ENCODE results near the gene PHKB.

Gene PHKB

DNA sequence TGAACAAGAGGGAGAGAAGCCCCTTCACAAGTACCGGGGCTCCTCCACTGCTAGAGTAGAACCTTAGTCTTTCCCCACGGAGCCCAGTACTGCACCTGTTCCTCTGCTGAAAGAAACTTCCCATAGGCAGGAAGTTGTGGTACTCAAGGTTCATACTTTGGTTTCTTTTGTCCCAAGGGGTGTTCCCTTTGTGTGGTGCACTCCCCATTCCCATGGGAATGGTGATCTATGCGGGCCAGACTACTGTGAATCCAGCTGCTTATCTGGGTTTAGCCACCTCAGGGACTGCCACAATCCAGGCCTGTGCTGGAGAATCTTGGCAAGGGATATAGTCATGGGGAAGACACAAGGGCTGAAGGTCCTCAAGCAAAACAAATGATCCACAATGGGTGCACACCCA, 110.6 kb downstream of the PHKB start:
- TF ChIP-seq, protein P1, sequence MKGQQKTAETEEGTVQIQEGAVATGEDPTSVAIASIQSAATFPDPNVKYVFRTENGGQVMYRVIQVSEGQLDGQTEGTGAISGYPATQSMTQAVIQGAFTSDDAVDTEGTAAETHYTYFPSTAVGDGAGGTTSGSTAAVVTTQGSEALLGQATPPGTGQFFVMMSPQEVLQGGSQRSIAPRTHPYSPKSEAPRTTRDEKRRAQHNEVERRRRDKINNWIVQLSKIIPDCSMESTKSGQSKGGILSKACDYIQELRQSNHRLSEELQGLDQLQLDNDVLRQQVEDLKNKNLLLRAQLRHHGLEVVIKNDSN (IDR thresholded peaks at IDR 0.05): no peak
- TF ChIP-seq FOXM1 (IDR thresholded peaks at IDR 0.05; ENCODE audit: borderline replicate concordance, low read depth) (no peak), EP300 (IDR thresholded peaks at IDR 0.05; ENCODE audit: borderline replicate concordance) (no peak), RAD21 (IDR thresholded peaks at IDR 0.05; ENCODE audit: low read depth) (no peak), TEAD4 (IDR thresholded peaks at IDR 0.05) (no peak), CEBPB (IDR thresholded peaks at IDR 0.05) (no peak), TCF12 (IDR thresholded peaks at IDR 0.05; ENCODE audit: low read depth) (no peak), EGR1 (IDR thresholded peaks at IDR 0.05) (no peak), NFIC (IDR thresholded peaks at IDR 0.05) (no peak), CREB1 (IDR thresholded peaks at IDR 0.05; ENCODE audit: low read depth) (no peak), TAF1 (IDR thresholded peaks at IDR 0.05; ENCODE audit: low read depth) (no peak)

DNA sequence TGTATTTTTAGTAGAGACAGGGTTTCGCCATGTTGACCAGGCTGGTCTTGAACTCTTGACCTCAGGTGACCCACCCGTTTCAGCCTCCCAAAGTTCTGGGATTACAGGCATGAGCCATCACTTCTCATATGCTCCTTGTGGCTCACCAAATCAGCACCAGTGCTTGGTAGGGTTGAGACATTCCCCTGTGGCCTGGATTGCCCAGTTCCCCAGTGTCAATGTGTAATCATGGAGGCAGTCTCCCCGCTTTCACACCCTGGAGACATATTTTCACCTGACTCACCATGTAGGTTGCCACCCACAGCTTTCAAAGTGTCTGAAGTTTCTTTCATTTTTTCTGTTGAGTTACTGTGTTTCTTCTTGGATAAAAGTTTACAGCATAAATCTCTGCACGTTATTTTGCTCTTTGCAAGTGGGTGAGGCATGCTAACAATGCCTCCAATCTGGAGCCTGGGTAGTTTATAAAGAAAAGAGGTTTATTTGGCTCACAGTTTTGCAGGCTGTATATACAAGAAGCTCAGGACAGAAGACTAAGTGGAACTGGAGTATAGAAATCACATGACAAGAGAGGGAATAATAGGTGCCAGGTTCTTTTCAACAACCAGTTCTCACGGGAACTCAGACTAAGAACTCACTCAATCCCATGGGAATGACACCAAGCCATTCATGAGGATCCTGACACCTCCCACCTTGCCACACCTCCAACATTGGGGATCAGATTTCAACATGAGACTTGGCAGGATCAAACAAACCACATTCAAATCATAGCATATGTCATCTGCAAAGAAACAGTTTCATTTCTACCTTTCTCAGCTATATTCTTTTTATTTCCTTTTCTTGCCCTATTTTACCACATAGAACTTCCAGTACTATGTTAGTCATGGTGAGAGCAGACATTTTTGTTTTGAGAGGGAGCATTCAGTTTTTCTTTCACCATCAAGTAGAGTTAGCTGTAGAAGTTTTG, 113.2 kb downstream of the PHKB start:
- TF ChIP-seq, protein P2, sequence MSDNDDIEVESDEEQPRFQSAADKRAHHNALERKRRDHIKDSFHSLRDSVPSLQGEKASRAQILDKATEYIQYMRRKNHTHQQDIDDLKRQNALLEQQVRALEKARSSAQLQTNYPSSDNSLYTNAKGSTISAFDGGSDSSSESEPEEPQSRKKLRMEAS (IDR thresholded peaks at IDR 0.05): no peak
- TF ChIP-seq FOXM1 (IDR thresholded peaks at IDR 0.05; ENCODE audit: borderline replicate concordance, low read depth) (no peak), EP300 (IDR thresholded peaks at IDR 0.05; ENCODE audit: borderline replicate concordance) (no peak), TCF12 (IDR thresholded peaks at IDR 0.05; ENCODE audit: low read depth) (no peak), NFIC (IDR thresholded peaks at IDR 0.05) (no peak), TAF1 (IDR thresholded peaks at IDR 0.05; ENCODE audit: low read depth) (no peak), CEBPB (IDR thresholded peaks at IDR 0.05) (no peak)

DNA sequence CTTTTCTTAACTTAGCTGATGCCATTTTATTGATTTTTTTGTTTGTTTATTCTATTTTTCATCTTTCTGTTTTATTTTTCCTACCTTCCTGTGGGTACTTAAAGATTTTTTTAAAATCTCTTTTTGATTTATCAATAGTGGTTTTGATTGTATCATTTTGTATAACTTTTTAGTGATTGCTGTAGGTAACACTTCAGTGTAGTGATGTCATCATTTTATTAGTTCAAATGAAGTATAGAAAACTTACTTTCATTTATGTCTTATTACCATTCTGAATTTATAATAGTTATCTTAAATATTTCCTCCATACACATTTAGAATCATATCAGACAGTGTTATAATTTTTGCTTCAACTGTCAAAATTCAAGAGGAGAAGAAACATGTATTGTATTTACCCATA, 115.9 kb downstream of the PHKB start:
- no peak for TF ChIP-seq TEAD4 (IDR thresholded peaks at IDR 0.05)
- TF ChIP-seq EGR1 (IDR thresholded peaks at IDR 0.05): no peak
- no peak for TF ChIP-seq FOXM1 (IDR thresholded peaks at IDR 0.05; ENCODE audit: borderline replicate concordance, low read depth)
- no peak for TF ChIP-seq ZBTB7A (IDR thresholded peaks at IDR 0.05; ENCODE audit: low read depth)
- TF ChIP-seq, protein P3, sequence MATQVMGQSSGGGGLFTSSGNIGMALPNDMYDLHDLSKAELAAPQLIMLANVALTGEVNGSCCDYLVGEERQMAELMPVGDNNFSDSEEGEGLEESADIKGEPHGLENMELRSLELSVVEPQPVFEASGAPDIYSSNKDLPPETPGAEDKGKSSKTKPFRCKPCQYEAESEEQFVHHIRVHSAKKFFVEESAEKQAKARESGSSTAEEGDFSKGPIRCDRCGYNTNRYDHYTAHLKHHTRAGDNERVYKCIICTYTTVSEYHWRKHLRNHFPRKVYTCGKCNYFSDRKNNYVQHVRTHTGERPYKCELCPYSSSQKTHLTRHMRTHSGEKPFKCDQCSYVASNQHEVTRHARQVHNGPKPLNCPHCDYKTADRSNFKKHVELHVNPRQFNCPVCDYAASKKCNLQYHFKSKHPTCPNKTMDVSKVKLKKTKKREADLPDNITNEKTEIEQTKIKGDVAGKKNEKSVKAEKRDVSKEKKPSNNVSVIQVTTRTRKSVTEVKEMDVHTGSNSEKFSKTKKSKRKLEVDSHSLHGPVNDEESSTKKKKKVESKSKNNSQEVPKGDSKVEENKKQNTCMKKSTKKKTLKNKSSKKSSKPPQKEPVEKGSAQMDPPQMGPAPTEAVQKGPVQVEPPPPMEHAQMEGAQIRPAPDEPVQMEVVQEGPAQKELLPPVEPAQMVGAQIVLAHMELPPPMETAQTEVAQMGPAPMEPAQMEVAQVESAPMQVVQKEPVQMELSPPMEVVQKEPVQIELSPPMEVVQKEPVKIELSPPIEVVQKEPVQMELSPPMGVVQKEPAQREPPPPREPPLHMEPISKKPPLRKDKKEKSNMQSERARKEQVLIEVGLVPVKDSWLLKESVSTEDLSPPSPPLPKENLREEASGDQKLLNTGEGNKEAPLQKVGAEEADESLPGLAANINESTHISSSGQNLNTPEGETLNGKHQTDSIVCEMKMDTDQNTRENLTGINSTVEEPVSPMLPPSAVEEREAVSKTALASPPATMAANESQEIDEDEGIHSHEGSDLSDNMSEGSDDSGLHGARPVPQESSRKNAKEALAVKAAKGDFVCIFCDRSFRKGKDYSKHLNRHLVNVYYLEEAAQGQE (IDR thresholded peaks at IDR 0.05; ENCODE audit: low read depth): no peak
- no peak for TF ChIP-seq EP300 (IDR thresholded peaks at IDR 0.05; ENCODE audit: borderline replicate concordance)

DNA sequence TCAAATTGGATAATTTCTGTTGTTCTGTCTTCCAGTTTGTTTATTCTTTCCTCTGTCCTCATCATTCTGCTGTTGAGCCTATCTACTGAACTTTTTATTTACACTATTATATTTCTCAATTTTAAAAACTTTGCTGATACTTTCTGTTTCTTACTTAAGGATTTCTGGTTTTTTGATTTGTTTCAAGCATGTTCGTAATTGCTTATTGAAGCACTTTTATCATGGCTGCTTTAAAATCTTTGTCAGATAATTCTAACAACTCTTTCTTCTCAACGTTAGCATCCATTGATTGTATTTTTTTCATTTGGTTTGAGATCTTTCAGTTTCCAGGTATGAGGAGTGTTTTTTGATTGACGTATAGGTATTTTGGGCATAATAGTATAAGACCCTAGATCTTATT, 116.9 kb downstream of the PHKB start:
- TF ChIP-seq TAF1 (IDR thresholded peaks at IDR 0.05; ENCODE audit: low read depth): no peak
- TF ChIP-seq TEAD4 (IDR thresholded peaks at IDR 0.05): no peak
- no peak for TF ChIP-seq FOXM1 (IDR thresholded peaks at IDR 0.05; ENCODE audit: borderline replicate concordance, low read depth)
- no peak for TF ChIP-seq EP300 (IDR thresholded peaks at IDR 0.05; ENCODE audit: borderline replicate concordance)
- no peak for TF ChIP-seq ZBTB7A (IDR thresholded peaks at IDR 0.05; ENCODE audit: low read depth)
- TF ChIP-seq, protein P3 (IDR thresholded peaks at IDR 0.05; ENCODE audit: low read depth): no peak
- no peak for TF ChIP-seq EGR1 (IDR thresholded peaks at IDR 0.05)
- TF ChIP-seq, protein P1 (IDR thresholded peaks at IDR 0.05): no peak
- no peak for TF ChIP-seq CEBPB (IDR thresholded peaks at IDR 0.05)
- no peak for TF ChIP-seq RAD21 (IDR thresholded peaks at IDR 0.05; ENCODE audit: low read depth)
- TF ChIP-seq CREB1 (IDR thresholded peaks at IDR 0.05; ENCODE audit: low read depth): no peak

DNA sequence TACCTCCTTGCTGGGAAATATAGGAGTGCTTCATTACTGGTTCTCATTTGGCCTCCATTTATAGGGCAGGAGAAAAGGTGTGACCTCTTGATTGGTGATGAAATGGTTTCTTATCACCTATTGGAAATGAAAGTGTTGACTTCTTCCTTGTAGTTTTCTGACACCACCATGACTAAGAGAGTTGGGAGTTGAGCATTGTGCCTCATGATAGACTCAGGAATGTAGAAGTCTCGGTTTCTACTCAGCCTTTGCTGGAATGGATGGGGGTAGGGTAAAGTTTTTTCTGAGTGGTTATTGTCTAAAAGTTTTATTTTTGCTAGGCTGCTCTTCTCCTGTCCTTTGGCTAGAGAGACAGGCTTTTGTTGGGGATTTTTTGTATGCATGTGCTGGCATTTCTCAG, 117.4 kb downstream of the PHKB start:
- no peak for TF ChIP-seq TCF12 (IDR thresholded peaks at IDR 0.05; ENCODE audit: low read depth)
- no peak for TF ChIP-seq TEAD4 (IDR thresholded peaks at IDR 0.05)
- no peak for TF ChIP-seq CEBPB (IDR thresholded peaks at IDR 0.05)
- no peak for TF ChIP-seq EGR1 (IDR thresholded peaks at IDR 0.05)
- no peak for TF ChIP-seq CREB1 (IDR thresholded peaks at IDR 0.05; ENCODE audit: low read depth)
- no peak for TF ChIP-seq ZBTB7A (IDR thresholded peaks at IDR 0.05; ENCODE audit: low read depth)
- no peak for TF ChIP-seq TAF1 (IDR thresholded peaks at IDR 0.05; ENCODE audit: low read depth)
- no peak for TF ChIP-seq NFIC (IDR thresholded peaks at IDR 0.05)
- TF ChIP-seq, protein P3 (IDR thresholded peaks at IDR 0.05; ENCODE audit: low read depth): no peak
- TF ChIP-seq FOXM1 (IDR thresholded peaks at IDR 0.05; ENCODE audit: borderline replicate concordance, low read depth): no peak
- TF ChIP-seq EP300 (IDR thresholded peaks at IDR 0.05; ENCODE audit: borderline replicate concordance): no peak
- TF ChIP-seq, protein P1 (IDR thresholded peaks at IDR 0.05): no peak
- TF ChIP-seq RAD21 (IDR thresholded peaks at IDR 0.05; ENCODE audit: low read depth): no peak
- TF ChIP-seq, protein P2 (IDR thresholded peaks at IDR 0.05): no peak
- no peak for TF ChIP-seq YY1 (IDR thresholded peaks at IDR 0.05; ENCODE audit: low read depth)
